Measurements from ENCODE around the gene SGMS1. TPM values are rescaled to one million over a fixed set of nuclear protein-coding genes. Genes with fewer than 3 reads are reported as not detected.

SGMS1 gene
- total RNA-seq, 1 experiment from 2014 or later: 24.7 TPM

DNA sequence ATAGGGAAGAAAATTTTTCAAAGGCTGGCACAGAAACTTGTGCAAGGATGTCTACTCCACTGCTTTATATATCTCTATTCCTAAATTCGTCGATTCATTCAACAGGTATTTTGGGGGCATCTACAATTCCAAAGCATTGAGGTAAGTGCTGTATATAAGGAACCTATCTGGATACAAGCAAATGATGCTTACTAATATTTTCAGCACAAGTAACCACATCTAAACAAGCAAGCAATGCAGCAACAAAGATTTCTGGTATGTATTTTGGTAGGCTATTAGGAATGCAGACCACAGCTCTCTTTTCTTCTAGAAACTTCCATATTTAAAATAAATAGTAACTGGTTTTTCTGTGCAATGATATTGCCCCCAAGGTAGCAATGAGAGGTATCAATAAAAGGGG, 183.9 kb downstream of the SGMS1 start:
- no peak overlapping the region for H3K4me3 Mint-ChIP-seq (ENCODE audit: unreplicated experiment)
- intact Hi-C loops (cut with micrococcal nuclease): no loop called here
- no peak for TF ChIP-seq CTCF (IDR thresholded peaks at IDR 0.05; ENCODE audit: unreplicated experiment)
- no peak for DNase-seq (ENCODE audit: unreplicated experiment)
- no peaks in the 10 kb centered on the region for H3K9me3 Mint-ChIP-seq (ENCODE audit: unreplicated experiment)
- ChIA-PET CTCF (interaction anchor here (1.4 to 2.2 kb wide), 2 partner anchors 18 to 20 kb away, joined by 3 to 6 read pairs; no protein-coding TSS in a partner anchor), POLR2A (interaction anchor here (1.3 kb wide), 1 partner anchor 8 kb away, joined by 4 read pairs; no protein-coding TSS in a partner anchor)
- no peaks in the 10 kb centered on the region for H3K4me1 Mint-ChIP-seq (ENCODE audit: insufficient read depth, unreplicated experiment)
- H3K36me3 Mint-ChIP-seq (ENCODE audit: insufficient read depth, unreplicated experiment): no peaks in the 10 kb centered on the region
- no peaks in the 10 kb centered on the region for H3K27me3 Mint-ChIP-seq (ENCODE audit: insufficient read depth, unreplicated experiment)
- BruUV-seq (replicated peaks): no TSS peak
- H3K27ac Mint-ChIP-seq (ENCODE audit: low read depth, unreplicated experiment): no peak overlapping the region

DNA sequence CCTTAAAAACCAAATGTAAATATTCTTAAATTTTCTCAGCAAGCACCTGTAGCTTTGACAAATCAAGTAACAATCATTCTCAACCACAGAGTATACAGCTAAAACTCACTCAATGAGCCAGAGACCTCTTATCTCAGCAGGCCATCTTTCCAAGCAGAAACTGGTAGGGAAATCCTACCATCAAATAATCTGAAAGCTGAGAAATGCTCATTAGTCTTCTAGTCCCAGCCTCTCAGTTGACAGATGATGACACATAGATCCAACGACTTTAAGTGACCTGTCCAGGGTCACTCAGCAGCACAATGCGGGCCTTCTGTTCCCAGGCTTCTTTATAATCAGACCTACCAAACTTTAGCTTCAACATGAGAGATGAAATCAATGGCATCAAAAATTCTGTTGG, 184.6 kb downstream of the SGMS1 start:
- POLR2A ChIA-PET: interaction anchor here (1.3 kb wide), 1 partner anchor 8 kb away, joined by 4 read pairs; no protein-coding TSS in a partner anchor
- Mint-ChIP-seq H3K36me3 (ENCODE audit: insufficient read depth, unreplicated experiment) (no peaks in the 10 kb centered on the region), H3K4me1 (ENCODE audit: insufficient read depth, unreplicated experiment) (no peaks in the 10 kb centered on the region), H3K27ac (ENCODE audit: low read depth, unreplicated experiment) (no peak overlapping the region), H3K4me3 (ENCODE audit: unreplicated experiment) (no peak overlapping the region), H3K9me3 (ENCODE audit: unreplicated experiment) (no peaks in the 10 kb centered on the region), H3K27me3 (ENCODE audit: insufficient read depth, unreplicated experiment) (no peaks in the 10 kb centered on the region)
- DNase-seq (ENCODE audit: unreplicated experiment): no peak
- TF ChIP-seq CTCF (IDR thresholded peaks at IDR 0.05; ENCODE audit: unreplicated experiment): no peak
- intact Hi-C loops (cut with micrococcal nuclease): no loop called here
- CTCF ChIA-PET: interaction anchor here (0.6 to 2.2 kb wide), 3 partner anchors 18 to 947 kb away, joined by 3 to 6 read pairs (median 5); no protein-coding TSS in a partner anchor
- no TSS peak for BruUV-seq (replicated peaks)

- Mint-ChIP-seq H3K4me1 (ENCODE audit: insufficient read depth, unreplicated experiment) (no peaks in the 10 kb centered on the region), H3K36me3 (ENCODE audit: insufficient read depth, unreplicated experiment) (no peaks in the 10 kb centered on the region), H3K27me3 (ENCODE audit: insufficient read depth, unreplicated experiment) (no peaks in the 10 kb centered on the region), H3K27ac (ENCODE audit: low read depth, unreplicated experiment) (no peak overlapping the region), H3K9me3 (ENCODE audit: unreplicated experiment) (no peaks in the 10 kb centered on the region), H3K4me3 (ENCODE audit: unreplicated experiment) (no peak overlapping the region)
- ChIA-PET POLR2A (no interaction called here), CTCF (interaction anchor here (0.6 to 2.2 kb wide), 3 partner anchors 17 to 946 kb away, joined by 3 to 6 read pairs (median 5); no protein-coding TSS in a partner anchor)
- intact Hi-C loops (cut with micrococcal nuclease): no loop called here
- BruUV-seq (replicated peaks): no TSS peak
- TF ChIP-seq CTCF (IDR thresholded peaks at IDR 0.05; ENCODE audit: unreplicated experiment): no peak
- no peak for DNase-seq (ENCODE audit: unreplicated experiment)
Observed at GRCh38 chr10:50438049-50438936, 185.5 kb downstream of the SGMS1 start.

GRCh38 chr10:50437248-50437647, 186.5 kb downstream of the SGMS1 start:
- TF ChIP-seq CTCF (IDR thresholded peaks at IDR 0.05; ENCODE audit: unreplicated experiment): no peak
- BruUV-seq (replicated peaks): no TSS peak
- Mint-ChIP-seq H3K4me3 (ENCODE audit: unreplicated experiment) (no peak overlapping the region), H3K27me3 (ENCODE audit: insufficient read depth, unreplicated experiment) (no peaks in the 10 kb centered on the region), H3K36me3 (ENCODE audit: insufficient read depth, unreplicated experiment) (no peaks in the 10 kb centered on the region), H3K4me1 (ENCODE audit: insufficient read depth, unreplicated experiment) (no peaks in the 10 kb centered on the region), H3K27ac (ENCODE audit: low read depth, unreplicated experiment) (no peak overlapping the region), H3K9me3 (ENCODE audit: unreplicated experiment) (no peaks in the 10 kb centered on the region)
- intact Hi-C loops (cut with micrococcal nuclease): no loop called here
- ChIA-PET CTCF (interaction anchor here (1.1 to 1.3 kb wide), 2 partner anchors 17 to 18 kb away, joined by 3 read pairs; no protein-coding TSS in a partner anchor), POLR2A (no interaction called here)
- DNase-seq (ENCODE audit: unreplicated experiment): no peak

All from MCF 10A (cell line).